HFF-Myc (cell line): Measurements from ENCODE around the gene SORBS2.

Experiments used
- DNase-seq: peaks from one replicate; pipeline ENCODE4 v3.0.0-alpha.2; 2011; ENCODE audit warnings: low read depth; ENCODE audit errors: extremely low read depth
- H3K4me3 ChIP-seq: replicated peaks from 2 replicates; pipeline ENCODE4 v1.5.1; 2011; ENCODE audit warnings: low read depth, mild to moderate bottlenecking, control low read depth, low read length
- CTCF ChIP-seq: IDR thresholded peaks from 2 replicates; pipeline ENCODE4 v1.5.1; 2012; ENCODE audit warnings: mild to moderate bottlenecking, low read depth, low read length, control low read depth; ENCODE audit errors: missing control alignments

SORBS2 gene

GRCh38 chr4:185542626-185543315, 269.2 kb downstream of the SORBS2 start:
- no peak for TF ChIP-seq CTCF
- no peak overlapping the region for H3K4me3 ChIP-seq
- no peak for DNase-seq

GRCh38 chr4:185541251-185541727, 270.7 kb downstream of the SORBS2 start:
- no peak for TF ChIP-seq CTCF
- DNase-seq: no peak
- H3K4me3 ChIP-seq: no peak overlapping the region

- no peak overlapping the region for H3K4me3 ChIP-seq
Measured at GRCh38 chr4:185540487-185541120, 271.4 kb downstream of the SORBS2 start.

GRCh38 chr4:185540040-185540439, 272.0 kb downstream of the SORBS2 start:
- DNase-seq: no peak
- TF ChIP-seq CTCF: no peak
- no peak overlapping the region for H3K4me3 ChIP-seq

More at GRCh38 chr4:185540487-185541120, 271.4 kb downstream of the SORBS2 start:
- no peak for TF ChIP-seq CTCF
- no peak for DNase-seq

GRCh38 chr4:185538806-185539205, 273.2 kb downstream of the SORBS2 start:
- DNase-seq: no peak
- H3K4me3 ChIP-seq: no peak overlapping the region
- TF ChIP-seq CTCF: no peak

GRCh38 chr4:185536411-185536709, 275.6 kb downstream of the SORBS2 start:
- no peak for TF ChIP-seq CTCF
- no peak overlapping the region for H3K4me3 ChIP-seq
- no peak for DNase-seq
